HCT116 (cell line): ENCODE data around the gene HK2. TPM values are rescaled to one million over a fixed set of nuclear protein-coding genes. Genes with fewer than 3 reads are reported as not detected.

ENCODE experiments used
- ATAC-seq: fragments of 200-7000 bp; cut with Tn5 transposase; 2 replicates; pipeline ENCODE4 v1.9.1; 2020; ENCODE audit warnings: mild to moderate bottlenecking, moderate library complexity
- BruUV-seq: library from RNA; stranded (reverse); fragments of 400-500 nt; replicated peaks from 2 replicates; lab custom pipeline; 2021; lab: Mats Ljungman, UMichigan
- CTCF ChIA-PET: fragments of 300-600 bp; sonication (Branson Sonifier 250); formaldehyde crosslinking; loops from one replicate; lab custom pipeline; 2021; ENCODE audit warnings: antibody characterized with exemption; lab: Charles Lee
- POLR2A ChIA-PET: fragments of 300-600, 350-600 bp; sonication (Branson Sonifier 250); formaldehyde crosslinking; loops from one replicate; lab custom pipeline; 2021; ENCODE audit warnings: antibody characterized with exemption; lab: Charles Lee
- RAD21 ChIA-PET, 2 experiments: fragments of 300-600 bp; sonication (Branson Sonifier 250); formaldehyde crosslinking; loops; one replicate each; lab custom pipeline; 2023; ENCODE audit warnings: low total read pairs in 2 of 2; ENCODE audit not compliant: uncharacterized antibody in 2 of 2, unreplicated experiment in 2 of 2, low non-redundant PET in 1 of 2; lab: Charles Lee
- DNase-seq: peaks from one replicate; pipeline ENCODE4 v3.0.0-alpha.2; 2010; ENCODE audit warnings: low read depth, low spot score
- H2AFZ ChIP-seq: fragments of 200-600 bp; shearing (Covaris generic), sonication (generic); 2 replicates; pipeline ENCODE4 v1.6.1; 2017; ENCODE audit warnings: low read depth, mixed run types, mixed read lengths, antibody characterized with exemption, low read length; ENCODE audit not compliant: poor library complexity, severe bottlenecking
- H3K27ac ChIP-seq: 2 replicates; pipeline ENCODE4 v1.5.1; 2012; ENCODE audit warnings: low read depth, low read length
- H3K27me3 ChIP-seq: fragments of 200-600 bp; sonication (generic); 2 replicates; pipeline ENCODE4 v1.6.1; 2016; ENCODE audit warnings: mixed run types, low read length, mixed read lengths; ENCODE audit not compliant: insufficient read depth
- H3K36me3 ChIP-seq, 2 experiments: fragments of 200-500 bp in 1 of 2; fragments of 200-600 bp in 1 of 2; sonication (Bioruptor generic) in 1 of 2; sonication (generic) in 1 of 2; 2 replicates each; pipeline versions ENCODE4 v1.5.1 to v1.6.1; 2014 to 2016; ENCODE audit warnings: low read length in 2 of 2, inconsistent platforms in 1 of 2, mixed read lengths in 1 of 2, mixed run types in 1 of 2; ENCODE audit not compliant: insufficient read depth in 2 of 2, control insufficient read depth in 1 of 2
- H3K4me1 ChIP-seq, 2 experiments: fragments of 200-600 bp in 1 of 2; sonication (generic) in 1 of 2; 2 replicates each; pipeline versions ENCODE4 v1.5.1 to v1.6.1; 2012 to 2017; ENCODE audit warnings: low read length in 2 of 2, inconsistent platforms in 1 of 2, mild to moderate bottlenecking in 1 of 2, mixed read lengths in 1 of 2, mixed run types in 1 of 2, moderate library complexity in 1 of 2; ENCODE audit not compliant: insufficient read depth in 2 of 2, control insufficient read depth in 1 of 2
- H3K4me2 ChIP-seq: fragments of 200-600 bp; sonication (generic); 2 replicates; pipeline ENCODE4 v1.6.1; 2017; ENCODE audit warnings: mixed run types, low read length, mixed read lengths
- H3K4me3 ChIP-seq, 2 experiments: fragments of 200-600 bp in 1 of 2; sonication (generic) in 1 of 2; replicated peaks in 1 of 2; 2 replicates each; pipeline ENCODE4 v1.5.1; 2011 to 2016; ENCODE audit warnings: low read length in 2 of 2, control low read depth in 1 of 2, low read depth in 1 of 2, mild to moderate bottlenecking in 1 of 2, mixed read lengths in 1 of 2, mixed run types in 1 of 2
- H3K79me2 ChIP-seq: fragments of 200-600 bp; sonication (generic); 2 replicates; pipeline ENCODE4 v1.6.1; 2017; ENCODE audit warnings: mild to moderate bottlenecking, mixed run types, low read length, moderate library complexity, mixed read lengths; ENCODE audit not compliant: insufficient read depth
- H3K9ac ChIP-seq: fragments of 200-600 bp; sonication (generic); 2 replicates; pipeline ENCODE4 v1.6.1; 2016; ENCODE audit warnings: low read length, mixed read lengths
- H3K9me2 ChIP-seq: fragments of 200-600 bp; sonication (generic), shearing (Covaris generic); 2 replicates; pipeline ENCODE4 v1.6.1; 2017; ENCODE audit warnings: mixed run types, mild to moderate bottlenecking, moderate library complexity; ENCODE audit not compliant: insufficient read depth
- H3K9me3 ChIP-seq, 2 experiments: fragments of 200-500 bp in 1 of 2; fragments of 200-600 bp in 1 of 2; sonication (Bioruptor generic) in 1 of 2; sonication (generic) in 1 of 2; 2 replicates each; pipeline ENCODE4 v1.6.1; 2014 to 2017; ENCODE audit warnings: low read length in 2 of 2, mixed read lengths in 2 of 2, inconsistent platforms in 1 of 2, low read depth in 1 of 2, mild to moderate bottlenecking in 1 of 2, mixed run types in 1 of 2, moderate library complexity in 1 of 2; ENCODE audit not compliant: control insufficient read depth in 1 of 2, insufficient read depth in 1 of 2
- H4K20me1 ChIP-seq: fragments of 200-600 bp; sonication (generic), shearing (Covaris generic); 2 replicates; pipeline ENCODE4 v1.6.1; 2017; ENCODE audit warnings: mixed run types, mild to moderate bottlenecking, moderate library complexity; ENCODE audit not compliant: insufficient read depth
- CEBPB ChIP-seq: IDR thresholded peaks from 2 replicates; pipeline ENCODE4 v1.6.1; 2012; ENCODE audit warnings: low read depth
- EGR1 ChIP-seq: IDR thresholded peaks from 2 replicates; pipeline ENCODE4 v1.6.1; 2012; ENCODE audit warnings: low read depth
- EZH2 ChIP-seq: fragments of 200-600 bp; sonication (generic); IDR thresholded peaks from 2 replicates; pipeline ENCODE4 v1.6.1; 2017; ENCODE audit warnings: antibody characterized with exemption, mixed run types
- EZH2phosphoT487 ChIP-seq: fragments of 200-600 bp; IDR thresholded peaks from 2 replicates; pipeline ENCODE4 v1.6.1; 2018; ENCODE audit warnings: antibody characterized with exemption, borderline replicate concordance
- FOSL1 ChIP-seq: IDR thresholded peaks from 2 replicates; pipeline ENCODE4 v1.6.1; 2012; ENCODE audit warnings: low read depth
- JUND ChIP-seq: IDR thresholded peaks from 2 replicates; pipeline ENCODE4 v1.6.1; 2012
- POLR2A ChIP-seq: IDR thresholded peaks from 2 replicates; pipeline ENCODE4 v1.7.0; 2011; ENCODE audit warnings: borderline replicate concordance; ENCODE audit not compliant: insufficient read depth, insufficient read length; ENCODE audit errors: extremely low read depth
- POLR2AphosphoS5 ChIP-seq: IDR thresholded peaks from 2 replicates; pipeline ENCODE4 v1.6.1; 2011; ENCODE audit warnings: mild to moderate bottlenecking, low read depth, low read length, moderate library complexity
- RAD21 ChIP-seq: IDR thresholded peaks from 2 replicates; pipeline ENCODE4 v1.6.1; 2012; ENCODE audit warnings: low read depth, mild to moderate bottlenecking
- SIN3A ChIP-seq: IDR thresholded peaks from 2 replicates; pipeline ENCODE4 v1.6.1; 2012; ENCODE audit warnings: low read depth
- TCF7L2 ChIP-seq: IDR thresholded peaks from 2 replicates; pipeline ENCODE4 v1.7.0; 2011; ENCODE audit warnings: borderline replicate concordance, inconsistent platforms; ENCODE audit not compliant: insufficient read depth, insufficient read length; ENCODE audit errors: extremely low read depth
- YY1 ChIP-seq: IDR thresholded peaks from 2 replicates; pipeline ENCODE4 v1.6.1; 2011; ENCODE audit warnings: low read length, low read depth, moderate library complexity, mild to moderate bottlenecking; ENCODE audit not compliant: insufficient replicate concordance; ENCODE audit errors: extremely low read depth
- ZFX ChIP-seq: fragments of 450-650 bp; IDR thresholded peaks from 2 replicates; pipeline ENCODE4 v1.6.1; 2017
- ZNF274 ChIP-seq: fragments of 200-500 bp; sonication (Bioruptor generic); IDR thresholded peaks from 2 replicates; pipeline ENCODE4 v1.6.1; 2014; ENCODE audit warnings: mild to moderate bottlenecking, low read depth, low read length, inconsistent platforms
- intact Hi-C: fragments of 100-400 bp; cut with micrococcal nuclease; formaldehyde crosslinking; loops from 2 replicates; pipeline ENCODE4 v1.10.0; 2022
- total RNA-seq: library from RNA; stranded (reverse); gene quantifications from one replicate; pipeline ENCODE4 v1.2.1, GENCODE V29; 2021; ENCODE audit not compliant: unreplicated experiment
- TF ChIP-seq, protein P1 (sequence below): IDR thresholded peaks from 2 replicates; pipeline ENCODE4 v1.6.1; 2012
- TF ChIP-seq, protein P2 (sequence below): IDR thresholded peaks from 2 replicates; pipeline ENCODE4 v1.6.1; 2011; ENCODE audit warnings: mild to moderate bottlenecking, low read length, moderate library complexity; ENCODE audit not compliant: insufficient replicate concordance; ENCODE audit errors: extremely low read depth
- TF ChIP-seq, protein P3 (sequence below): IDR thresholded peaks from 2 replicates; pipeline ENCODE4 v1.6.1; 2012; ENCODE audit warnings: low read depth
- TF ChIP-seq, protein P4 (sequence below): IDR thresholded peaks from 2 replicates; pipeline ENCODE4 v1.6.1; 2012

The HK2 gene
- total RNA-seq, 1 experiment from 2014 or later: 42.5 TPM

DNA sequence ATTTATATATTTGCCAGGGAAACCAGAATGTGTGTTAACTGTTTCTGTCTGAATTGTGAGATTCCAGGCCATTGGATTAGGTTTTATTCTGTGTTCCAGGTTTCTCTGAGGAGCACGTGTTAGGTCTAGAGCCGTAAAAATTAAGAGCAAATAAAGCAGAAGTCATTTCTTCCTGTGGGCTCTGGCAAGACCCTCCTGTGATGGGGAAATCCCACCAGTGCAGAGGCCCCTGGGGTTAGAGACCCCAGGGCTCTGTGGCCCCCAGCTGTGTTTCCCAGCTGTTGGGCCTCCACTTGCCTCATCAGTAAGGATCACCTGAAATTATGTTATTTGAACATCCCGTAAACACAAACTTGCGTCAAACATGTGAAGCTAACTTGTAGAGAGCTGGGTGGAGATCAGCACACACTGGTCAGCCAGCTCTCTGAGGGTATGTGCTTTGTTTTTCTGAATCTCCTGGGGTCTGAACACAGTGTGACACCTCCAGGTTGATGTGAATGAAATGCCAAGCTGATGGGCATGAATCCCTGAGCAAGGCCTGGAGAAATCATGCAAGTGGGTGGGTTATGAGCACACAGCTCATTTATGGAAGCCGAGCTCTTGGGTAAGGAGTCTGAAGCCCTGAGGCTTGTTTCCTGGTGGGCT lies 50.3 kb downstream of the HK2 start:
- POLR2A ChIA-PET: no interaction called here

More for the DNA sequence above, 50.3 kb downstream of the HK2 start:
- Histone ChIP-seq H3K36me3 (peaks cover 50 to 82% of the 10 kb centered on the region in 2 experiments), H3K9me3 (no peaks in the 10 kb centered on the region), H4K20me1 (no peaks in the 10 kb centered on the region), H3K4me3 (no peak overlapping the region), H3K9ac (no peak overlapping the region), H3K27ac (no peak overlapping the region), H3K4me2 (no peak overlapping the region), H3K4me1 (no peaks in the 10 kb centered on the region), H3K9me2 (no peaks in the 10 kb centered on the region), H3K79me2 (no peaks in the 10 kb centered on the region), H3K27me3 (no peaks in the 10 kb centered on the region), H2AFZ (no peak overlapping the region)
- RAD21 ChIA-PET: no interaction called here
- no peak for TF ChIP-seq YY1
- no peak for TF ChIP-seq EGR1
- TF ChIP-seq, protein P1, sequence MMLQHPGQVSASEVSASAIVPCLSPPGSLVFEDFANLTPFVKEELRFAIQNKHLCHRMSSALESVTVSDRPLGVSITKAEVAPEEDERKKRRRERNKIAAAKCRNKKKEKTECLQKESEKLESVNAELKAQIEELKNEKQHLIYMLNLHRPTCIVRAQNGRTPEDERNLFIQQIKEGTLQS: no peak
- TF ChIP-seq RAD21: no peak
- TF ChIP-seq SIN3A: no peak
- TF ChIP-seq POLR2AphosphoS5: no peak
- TF ChIP-seq, protein P2, sequence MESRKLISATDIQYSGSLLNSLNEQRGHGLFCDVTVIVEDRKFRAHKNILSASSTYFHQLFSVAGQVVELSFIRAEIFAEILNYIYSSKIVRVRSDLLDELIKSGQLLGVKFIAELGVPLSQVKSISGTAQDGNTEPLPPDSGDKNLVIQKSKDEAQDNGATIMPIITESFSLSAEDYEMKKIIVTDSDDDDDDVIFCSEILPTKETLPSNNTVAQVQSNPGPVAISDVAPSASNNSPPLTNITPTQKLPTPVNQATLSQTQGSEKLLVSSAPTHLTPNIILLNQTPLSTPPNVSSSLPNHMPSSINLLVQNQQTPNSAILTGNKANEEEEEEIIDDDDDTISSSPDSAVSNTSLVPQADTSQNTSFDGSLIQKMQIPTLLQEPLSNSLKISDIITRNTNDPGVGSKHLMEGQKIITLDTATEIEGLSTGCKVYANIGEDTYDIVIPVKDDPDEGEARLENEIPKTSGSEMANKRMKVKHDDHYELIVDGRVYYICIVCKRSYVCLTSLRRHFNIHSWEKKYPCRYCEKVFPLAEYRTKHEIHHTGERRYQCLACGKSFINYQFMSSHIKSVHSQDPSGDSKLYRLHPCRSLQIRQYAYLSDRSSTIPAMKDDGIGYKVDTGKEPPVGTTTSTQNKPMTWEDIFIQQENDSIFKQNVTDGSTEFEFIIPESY: no peak
- TF ChIP-seq ZFX: no peak
- TF ChIP-seq EZH2: no peak
- TF ChIP-seq, protein P3, sequence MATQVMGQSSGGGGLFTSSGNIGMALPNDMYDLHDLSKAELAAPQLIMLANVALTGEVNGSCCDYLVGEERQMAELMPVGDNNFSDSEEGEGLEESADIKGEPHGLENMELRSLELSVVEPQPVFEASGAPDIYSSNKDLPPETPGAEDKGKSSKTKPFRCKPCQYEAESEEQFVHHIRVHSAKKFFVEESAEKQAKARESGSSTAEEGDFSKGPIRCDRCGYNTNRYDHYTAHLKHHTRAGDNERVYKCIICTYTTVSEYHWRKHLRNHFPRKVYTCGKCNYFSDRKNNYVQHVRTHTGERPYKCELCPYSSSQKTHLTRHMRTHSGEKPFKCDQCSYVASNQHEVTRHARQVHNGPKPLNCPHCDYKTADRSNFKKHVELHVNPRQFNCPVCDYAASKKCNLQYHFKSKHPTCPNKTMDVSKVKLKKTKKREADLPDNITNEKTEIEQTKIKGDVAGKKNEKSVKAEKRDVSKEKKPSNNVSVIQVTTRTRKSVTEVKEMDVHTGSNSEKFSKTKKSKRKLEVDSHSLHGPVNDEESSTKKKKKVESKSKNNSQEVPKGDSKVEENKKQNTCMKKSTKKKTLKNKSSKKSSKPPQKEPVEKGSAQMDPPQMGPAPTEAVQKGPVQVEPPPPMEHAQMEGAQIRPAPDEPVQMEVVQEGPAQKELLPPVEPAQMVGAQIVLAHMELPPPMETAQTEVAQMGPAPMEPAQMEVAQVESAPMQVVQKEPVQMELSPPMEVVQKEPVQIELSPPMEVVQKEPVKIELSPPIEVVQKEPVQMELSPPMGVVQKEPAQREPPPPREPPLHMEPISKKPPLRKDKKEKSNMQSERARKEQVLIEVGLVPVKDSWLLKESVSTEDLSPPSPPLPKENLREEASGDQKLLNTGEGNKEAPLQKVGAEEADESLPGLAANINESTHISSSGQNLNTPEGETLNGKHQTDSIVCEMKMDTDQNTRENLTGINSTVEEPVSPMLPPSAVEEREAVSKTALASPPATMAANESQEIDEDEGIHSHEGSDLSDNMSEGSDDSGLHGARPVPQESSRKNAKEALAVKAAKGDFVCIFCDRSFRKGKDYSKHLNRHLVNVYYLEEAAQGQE: no peak
- no peak for TF ChIP-seq POLR2A
- TF ChIP-seq EZH2phosphoT487: no peak
- TF ChIP-seq, protein P4, sequence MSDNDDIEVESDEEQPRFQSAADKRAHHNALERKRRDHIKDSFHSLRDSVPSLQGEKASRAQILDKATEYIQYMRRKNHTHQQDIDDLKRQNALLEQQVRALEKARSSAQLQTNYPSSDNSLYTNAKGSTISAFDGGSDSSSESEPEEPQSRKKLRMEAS: no peak
- TF ChIP-seq CEBPB: no peak
- TF ChIP-seq TCF7L2: no peak
- no peak for TF ChIP-seq JUND
- TF ChIP-seq ZNF274: no peak
- TF ChIP-seq FOSL1: no peak
- CTCF ChIA-PET: no interaction called here
- no TSS peak for BruUV-seq
- intact Hi-C loops: no loop called here
- DNase-seq (no peak), ATAC-seq (no peak)
